DND-41 (cell line): ENCODE data around the gene KRT79.

Experiments
- EZH2 ChIP-seq: IDR thresholded peaks from 3 replicates; pipeline ENCODE4 v1.6.1; 2012; ENCODE audit warnings: borderline replicate concordance, low read depth, mild to moderate bottlenecking, moderate library complexity, low read length, inconsistent platforms; ENCODE audit not compliant: severe bottlenecking
- TF ChIP-seq, protein P1 (sequence below): IDR thresholded peaks from 2 replicates; pipeline ENCODE4 v1.5.1; 2012; ENCODE audit warnings: borderline replicate concordance, low read length, moderate library complexity, mild to moderate bottlenecking; ENCODE audit not compliant: poor library complexity, severe bottlenecking; ENCODE audit errors: extremely low read depth

DNA sequence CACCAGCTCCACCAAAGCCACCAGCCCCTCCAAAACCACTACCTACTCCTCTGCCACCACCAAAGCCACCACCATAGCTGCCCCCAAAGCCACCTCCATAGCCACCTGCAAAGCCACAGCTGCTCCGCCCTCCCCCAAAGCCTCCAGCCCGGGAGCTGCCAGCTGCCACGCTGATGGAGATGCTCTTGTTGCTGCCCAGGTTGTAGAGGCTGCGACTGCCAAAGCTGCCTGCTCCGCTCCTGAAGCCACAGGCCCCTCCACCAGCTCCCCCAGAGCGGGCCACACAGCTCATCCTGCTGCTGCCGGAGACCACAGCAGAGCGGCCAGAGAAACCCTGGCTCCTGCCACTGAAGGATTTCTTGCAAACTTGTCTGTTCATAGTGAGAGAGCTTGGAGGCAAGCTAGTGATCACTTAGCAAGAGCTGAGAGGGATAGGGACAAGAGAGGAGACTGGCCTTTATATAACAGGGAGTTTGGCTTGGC lies 57.2 kb downstream of the KRT79 start, which contains the start of gene KRT76:
- TF ChIP-seq, protein P1, sequence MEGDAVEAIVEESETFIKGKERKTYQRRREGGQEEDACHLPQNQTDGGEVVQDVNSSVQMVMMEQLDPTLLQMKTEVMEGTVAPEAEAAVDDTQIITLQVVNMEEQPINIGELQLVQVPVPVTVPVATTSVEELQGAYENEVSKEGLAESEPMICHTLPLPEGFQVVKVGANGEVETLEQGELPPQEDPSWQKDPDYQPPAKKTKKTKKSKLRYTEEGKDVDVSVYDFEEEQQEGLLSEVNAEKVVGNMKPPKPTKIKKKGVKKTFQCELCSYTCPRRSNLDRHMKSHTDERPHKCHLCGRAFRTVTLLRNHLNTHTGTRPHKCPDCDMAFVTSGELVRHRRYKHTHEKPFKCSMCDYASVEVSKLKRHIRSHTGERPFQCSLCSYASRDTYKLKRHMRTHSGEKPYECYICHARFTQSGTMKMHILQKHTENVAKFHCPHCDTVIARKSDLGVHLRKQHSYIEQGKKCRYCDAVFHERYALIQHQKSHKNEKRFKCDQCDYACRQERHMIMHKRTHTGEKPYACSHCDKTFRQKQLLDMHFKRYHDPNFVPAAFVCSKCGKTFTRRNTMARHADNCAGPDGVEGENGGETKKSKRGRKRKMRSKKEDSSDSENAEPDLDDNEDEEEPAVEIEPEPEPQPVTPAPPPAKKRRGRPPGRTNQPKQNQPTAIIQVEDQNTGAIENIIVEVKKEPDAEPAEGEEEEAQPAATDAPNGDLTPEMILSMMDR = no peak
- no peak for TF ChIP-seq EZH2
